GM12873 (cell line): ENCODE data around the gene TBC1D1.

ENCODE experiments used
- TF ChIP-seq, protein P1 (sequence below): IDR thresholded peaks from 2 replicates; pipeline ENCODE4 v1.5.1; 2012; ENCODE audit warnings: low read depth, mild to moderate bottlenecking, moderate library complexity, low read length, control low read depth; ENCODE audit not compliant: insufficient read depth; ENCODE audit errors: missing control alignments

Gene TBC1D1

DNA sequence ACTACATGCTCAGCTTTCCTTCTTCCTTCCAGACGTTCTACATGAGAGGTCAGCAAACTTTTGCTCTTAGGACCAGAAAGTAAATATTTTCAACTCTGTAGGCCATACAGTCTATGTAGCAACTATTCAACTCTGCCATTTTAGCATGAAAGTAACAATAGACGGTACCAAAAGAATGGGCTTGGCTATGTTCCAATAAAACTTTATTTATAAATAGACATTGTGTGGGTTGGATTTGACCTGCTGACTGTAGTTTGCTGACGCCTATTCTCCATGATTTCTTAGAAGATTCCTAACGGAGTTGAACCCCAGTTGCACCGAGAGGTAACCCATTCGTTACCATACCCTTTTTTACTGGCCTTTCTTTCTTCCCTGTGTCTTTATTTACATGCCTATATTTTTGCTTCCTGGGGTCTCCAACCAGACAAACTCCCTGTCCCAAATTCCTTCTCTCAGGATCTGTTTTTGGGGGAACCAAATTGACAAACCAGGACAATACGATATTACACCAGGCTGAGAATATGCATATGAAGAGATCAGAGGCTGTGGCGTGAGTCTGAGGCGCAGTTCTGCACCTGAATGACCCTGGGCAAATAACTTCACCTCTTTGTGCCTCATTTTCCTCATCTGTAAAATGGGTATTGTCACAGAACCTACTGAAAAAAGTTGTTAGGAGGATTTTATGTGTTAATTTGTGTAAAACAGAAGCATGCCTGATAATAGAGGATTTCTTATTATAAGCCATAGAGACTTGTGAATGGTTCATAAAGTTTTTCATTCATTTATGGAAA lies 58.9 kb downstream of the TBC1D1 start:
- TF ChIP-seq, protein P1, sequence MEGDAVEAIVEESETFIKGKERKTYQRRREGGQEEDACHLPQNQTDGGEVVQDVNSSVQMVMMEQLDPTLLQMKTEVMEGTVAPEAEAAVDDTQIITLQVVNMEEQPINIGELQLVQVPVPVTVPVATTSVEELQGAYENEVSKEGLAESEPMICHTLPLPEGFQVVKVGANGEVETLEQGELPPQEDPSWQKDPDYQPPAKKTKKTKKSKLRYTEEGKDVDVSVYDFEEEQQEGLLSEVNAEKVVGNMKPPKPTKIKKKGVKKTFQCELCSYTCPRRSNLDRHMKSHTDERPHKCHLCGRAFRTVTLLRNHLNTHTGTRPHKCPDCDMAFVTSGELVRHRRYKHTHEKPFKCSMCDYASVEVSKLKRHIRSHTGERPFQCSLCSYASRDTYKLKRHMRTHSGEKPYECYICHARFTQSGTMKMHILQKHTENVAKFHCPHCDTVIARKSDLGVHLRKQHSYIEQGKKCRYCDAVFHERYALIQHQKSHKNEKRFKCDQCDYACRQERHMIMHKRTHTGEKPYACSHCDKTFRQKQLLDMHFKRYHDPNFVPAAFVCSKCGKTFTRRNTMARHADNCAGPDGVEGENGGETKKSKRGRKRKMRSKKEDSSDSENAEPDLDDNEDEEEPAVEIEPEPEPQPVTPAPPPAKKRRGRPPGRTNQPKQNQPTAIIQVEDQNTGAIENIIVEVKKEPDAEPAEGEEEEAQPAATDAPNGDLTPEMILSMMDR, result no peak

DNA sequence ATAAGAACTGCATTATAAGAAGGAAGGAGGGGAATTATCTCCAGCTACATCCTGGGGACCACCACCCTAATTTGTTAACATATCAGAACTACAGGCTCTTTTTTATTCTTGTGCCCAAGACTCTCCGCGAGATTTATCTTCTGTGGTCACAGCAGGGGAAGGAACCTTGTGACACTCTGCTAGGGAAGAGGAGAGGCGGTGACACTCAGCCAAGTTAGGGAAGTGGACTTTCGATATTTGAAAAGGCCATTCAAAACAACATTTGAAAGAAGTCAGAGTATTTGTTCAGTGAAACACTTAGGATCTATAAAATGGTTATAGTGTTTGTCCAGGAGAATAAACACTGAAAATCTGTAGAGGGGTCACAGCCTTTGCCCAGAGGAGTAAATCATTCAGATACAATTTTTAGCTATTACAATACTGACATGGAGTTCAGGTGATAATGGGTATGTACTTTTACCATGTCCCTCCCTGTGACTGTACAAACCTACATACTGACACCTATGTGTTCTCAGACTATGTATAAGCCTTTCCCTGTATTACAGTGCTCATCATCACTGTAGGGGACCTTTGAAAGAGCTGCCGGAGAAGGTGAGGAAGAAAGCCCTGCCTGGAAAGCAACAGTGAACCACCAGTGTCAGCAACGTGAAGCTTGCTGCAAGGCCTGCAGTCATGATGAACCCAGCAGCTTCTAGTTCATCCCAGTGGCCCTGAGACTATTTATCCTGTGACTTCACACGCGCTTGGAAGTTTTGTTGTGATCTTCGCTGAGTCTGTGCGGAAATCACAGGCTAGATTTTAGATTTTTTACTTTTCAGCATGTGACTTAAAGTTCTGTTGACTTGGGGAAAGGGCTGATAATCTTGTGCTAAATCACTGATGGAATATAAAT lies 60.8 kb downstream of the TBC1D1 start:
- TF ChIP-seq, protein P1, result no peak

DNA sequence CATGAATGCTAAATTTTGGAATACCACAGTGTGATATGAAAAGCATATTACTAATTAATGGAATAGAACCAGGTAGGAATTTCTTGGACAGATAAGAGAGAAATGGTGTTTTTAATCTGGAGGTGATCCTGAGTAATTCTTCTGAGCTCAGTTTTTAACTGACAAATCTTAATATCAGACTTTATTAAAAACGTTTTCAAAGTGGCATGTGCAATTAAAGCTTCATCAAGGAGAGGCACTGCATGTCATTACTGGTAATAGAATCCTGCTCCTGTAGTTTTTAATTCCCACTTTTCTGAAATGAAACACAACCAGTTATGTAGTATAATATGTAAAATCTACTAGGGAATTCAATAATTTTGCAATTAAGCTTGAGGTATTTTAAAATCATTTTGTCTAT lies 62.3 kb downstream of the TBC1D1 start:
- TF ChIP-seq, protein P1, result no peak

DNA sequence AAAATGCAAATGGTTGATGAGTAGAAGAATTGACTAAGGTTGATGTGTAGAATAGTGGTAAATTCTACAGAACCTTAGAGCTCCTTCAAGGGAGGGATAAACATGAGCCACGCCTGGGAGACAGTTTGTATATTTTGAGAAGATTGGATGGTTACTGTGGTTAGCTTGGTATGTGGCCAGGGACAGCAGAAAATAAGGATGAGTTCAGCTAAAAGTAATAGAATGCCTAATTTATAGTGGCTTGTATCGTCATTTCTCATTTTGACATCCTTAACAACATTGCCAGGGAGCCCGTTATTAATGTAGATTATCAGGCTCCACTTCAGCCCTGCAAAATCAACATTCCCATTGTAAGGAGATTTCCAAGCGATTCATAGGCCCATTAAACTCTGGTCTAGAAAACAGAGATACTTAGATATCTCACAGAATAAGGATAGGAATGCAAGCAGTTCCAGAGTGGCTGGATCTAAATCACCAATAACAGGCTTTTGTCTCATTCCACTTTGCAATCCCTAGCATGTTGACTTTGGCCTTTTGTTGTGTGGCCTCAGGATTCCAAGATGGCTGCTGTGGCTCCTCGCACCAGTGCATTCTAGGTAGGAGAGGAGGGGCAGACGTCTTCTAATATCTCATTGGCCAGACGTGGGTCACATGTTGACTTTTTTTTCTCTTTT lies 62.9 kb downstream of the TBC1D1 start:
- TF ChIP-seq, protein P1, result no peak

DNA sequence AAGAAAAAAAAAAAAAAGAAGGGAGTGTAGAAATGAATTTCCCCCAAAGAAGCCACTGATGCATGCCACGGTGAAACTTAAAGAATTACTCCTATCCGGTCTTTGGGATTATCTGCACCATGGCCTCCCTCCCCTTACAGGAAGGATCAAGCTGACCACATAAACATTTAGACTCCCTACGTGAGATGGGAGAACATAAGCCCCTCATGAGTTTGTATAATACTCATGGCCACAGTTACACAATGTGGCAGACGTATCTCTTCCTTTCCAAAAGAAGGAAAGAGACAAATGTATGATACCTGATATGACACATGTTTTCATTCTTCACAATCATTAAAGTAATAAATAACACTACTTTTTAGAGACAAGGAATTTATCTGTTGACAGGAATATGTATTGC lies 66.1 kb downstream of the TBC1D1 start:
- TF ChIP-seq, protein P1, result no peak

DNA sequence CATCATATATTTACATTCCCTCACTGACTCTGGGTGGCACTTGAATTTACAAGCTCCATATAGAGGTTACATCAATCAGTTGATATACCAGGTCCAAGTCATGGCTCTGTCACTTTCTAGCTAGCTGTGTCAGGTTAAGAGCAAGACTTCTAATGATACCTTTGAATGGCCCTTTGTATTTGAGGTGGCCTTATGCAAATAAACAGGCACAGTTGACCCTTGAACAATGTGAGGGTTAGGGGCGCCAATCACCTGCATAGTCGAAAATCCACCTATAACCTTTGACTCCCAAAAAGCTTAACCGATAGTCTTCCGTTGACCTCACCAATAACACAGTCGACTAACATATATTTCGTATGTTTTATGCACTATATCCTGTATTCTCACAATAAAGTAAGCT lies 68.0 kb downstream of the TBC1D1 start:
- TF ChIP-seq, protein P1, result no peak

DNA sequence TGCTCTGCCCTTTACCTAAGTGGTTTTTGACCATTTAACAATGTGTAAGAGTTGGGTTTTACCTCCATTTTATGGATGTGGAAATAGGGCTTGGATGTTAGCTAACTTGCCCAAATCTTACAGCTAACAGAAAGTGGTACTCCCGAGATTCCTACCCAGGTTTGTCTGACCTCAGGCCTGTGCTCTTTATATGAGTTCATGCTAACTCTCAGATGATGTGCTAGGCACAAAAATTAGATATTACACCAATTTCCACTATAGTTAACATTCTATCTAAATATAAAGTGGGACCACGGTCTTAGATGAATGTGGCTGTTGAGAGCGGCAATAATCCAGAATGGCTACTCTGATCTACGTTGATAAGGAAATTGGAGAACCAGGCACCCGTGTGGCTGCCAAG lies 69.2 kb downstream of the TBC1D1 start, which contains the start of gene PTTG2:
TSS of gene PTTG2 (plus strand) at position 301 of the 400 bp plus-strand sequence. CDS start at position 338, 37 bp downstream.
- TF ChIP-seq, protein P1, result no peak
